ENCODE results near the gene VPS16.

Gene VPS16

GRCh38 chr20:2840138-2840966 is at the start of gene VPS16, which contains the start of gene PCED1A:
TSS of gene VPS16 (plus strand) at chr20:2840745. CDS start at chr20:2840775, 30 bp downstream.
TSS of gene PCED1A (minus strand) at chr20:2840655. CDS start at chr20:2839912, 743 bp downstream.
- peak; percentile 6 to 92 (median 82) for DNase-seq

GRCh38 chr20:2793471-2793870 is 47.1 kb upstream of the VPS16 start:
- no peak for DNase-seq

- DNase-seq: no peak
Observed at GRCh38 chr20:2794202-2794748, 46.3 kb upstream of the VPS16 start.

GRCh38 chr20:2794866-2795447 is 45.6 kb upstream of the VPS16 start:
- no peak for DNase-seq

GRCh38 chr20:2795451-2795850 is 45.1 kb upstream of the VPS16 start:
- DNase-seq: no peak

GRCh38 chr20:2796011-2796660 is 44.4 kb upstream of the VPS16 start:
- no peak for DNase-seq

GRCh38 chr20:2797136-2797983 is 43.2 kb upstream of the VPS16 start:
- DNase-seq: no peak

- no peak for DNase-seq
Observed at GRCh38 chr20:2798095-2798805, 42.3 kb upstream of the VPS16 start.

GRCh38 chr20:2798814-2799213 is 41.7 kb upstream of the VPS16 start:
- DNase-seq: no peak

- DNase-seq: no peak
Observed at GRCh38 chr20:2799271-2799670, 41.3 kb upstream of the VPS16 start.

GRCh38 chr20:2799688-2800520 is 40.6 kb upstream of the VPS16 start:
- no peak for DNase-seq

GRCh38 chr20:2800521-2801285 is 39.8 kb upstream of the VPS16 start, which contains the start of gene CPXM1:
TSS of gene CPXM1 (minus strand) at chr20:2800627. CDS start at chr20:2800572, 55 bp downstream.
- no peak for DNase-seq

- no peak for DNase-seq
Observed at GRCh38 chr20:2801286-2801728, 39.2 kb upstream of the VPS16 start.

GRCh38 chr20:2804041-2804828 is 36.3 kb upstream of the VPS16 start:
- no peak for DNase-seq

- DNase-seq: no peak
Observed at GRCh38 chr20:2804852-2805688, 35.5 kb upstream of the VPS16 start.

GRCh38 chr20:2805689-2806350 is 34.7 kb upstream of the VPS16 start:
- DNase-seq: no peak

GRCh38 chr20:2806351-2806701 is 34.2 kb upstream of the VPS16 start:
- no peak for DNase-seq
